BE2C (cell line): ENCODE measurements around the gene STIP1.
"Not testable (repeated sequence)": the region's sequence is repeated elsewhere in the genome, so short reads cannot be mapped to it uniquely, and the experiment has no call there.

Source experiments
- DNase-seq: peaks from one replicate; pipeline ENCODE4 v3.0.0-alpha.2; 2020
- H3K27me3 ChIP-seq: fragments of 250-450 bp; sonication (Bioruptor Pico); 2 replicates; pipeline ENCODE4 v1.5.1; 2020; ENCODE audit warnings: mild to moderate bottlenecking
- H3K36me3 ChIP-seq: fragments of 250-450 bp; sonication (Bioruptor Pico); 2 replicates; pipeline ENCODE4 v1.5.1; 2020; ENCODE audit warnings: mild to moderate bottlenecking
- H3K4me1 ChIP-seq: fragments of 250-450 bp; sonication (Bioruptor Pico); 2 replicates; pipeline ENCODE4 v1.5.1; 2020
- H3K4me3 ChIP-seq: 2 replicates; pipeline ENCODE4 v1.5.1; 2011; ENCODE audit warnings: low read depth, low read length
- H3K9me3 ChIP-seq: fragments of 250-450 bp; sonication (Bioruptor Pico); 2 replicates; pipeline ENCODE4 v1.5.1; 2020
- TF ChIP-seq, protein P1 (sequence below): IDR thresholded peaks from 2 replicates; pipeline ENCODE4 v1.5.1; 2012; ENCODE audit warnings: mild to moderate bottlenecking, low read depth, low read length

The STIP1 gene

DNA sequence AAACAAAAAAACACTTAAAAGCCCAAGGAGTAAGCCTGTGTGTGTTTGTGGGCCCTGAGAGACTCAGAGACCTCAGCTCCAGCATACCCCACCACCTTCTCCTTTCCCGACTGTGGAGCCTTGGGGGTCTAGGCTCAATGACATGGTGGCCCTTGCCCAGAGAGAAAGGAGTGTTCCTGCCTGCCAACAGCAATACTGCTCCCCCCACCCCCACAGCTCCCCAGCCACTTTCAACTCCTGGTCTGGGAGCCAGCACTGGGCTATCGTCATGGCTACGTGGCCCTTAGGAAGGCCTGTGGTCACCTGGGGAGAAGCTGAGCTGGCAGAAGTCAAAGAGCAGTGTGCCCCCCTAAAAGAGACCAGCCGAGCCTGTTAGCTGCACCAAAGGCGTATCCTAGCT lies 58.1 kb downstream of the STIP1 start:
- TF ChIP-seq, protein P1, sequence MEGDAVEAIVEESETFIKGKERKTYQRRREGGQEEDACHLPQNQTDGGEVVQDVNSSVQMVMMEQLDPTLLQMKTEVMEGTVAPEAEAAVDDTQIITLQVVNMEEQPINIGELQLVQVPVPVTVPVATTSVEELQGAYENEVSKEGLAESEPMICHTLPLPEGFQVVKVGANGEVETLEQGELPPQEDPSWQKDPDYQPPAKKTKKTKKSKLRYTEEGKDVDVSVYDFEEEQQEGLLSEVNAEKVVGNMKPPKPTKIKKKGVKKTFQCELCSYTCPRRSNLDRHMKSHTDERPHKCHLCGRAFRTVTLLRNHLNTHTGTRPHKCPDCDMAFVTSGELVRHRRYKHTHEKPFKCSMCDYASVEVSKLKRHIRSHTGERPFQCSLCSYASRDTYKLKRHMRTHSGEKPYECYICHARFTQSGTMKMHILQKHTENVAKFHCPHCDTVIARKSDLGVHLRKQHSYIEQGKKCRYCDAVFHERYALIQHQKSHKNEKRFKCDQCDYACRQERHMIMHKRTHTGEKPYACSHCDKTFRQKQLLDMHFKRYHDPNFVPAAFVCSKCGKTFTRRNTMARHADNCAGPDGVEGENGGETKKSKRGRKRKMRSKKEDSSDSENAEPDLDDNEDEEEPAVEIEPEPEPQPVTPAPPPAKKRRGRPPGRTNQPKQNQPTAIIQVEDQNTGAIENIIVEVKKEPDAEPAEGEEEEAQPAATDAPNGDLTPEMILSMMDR: no peak
- Histone ChIP-seq H3K4me1 (peaks cover 4% of the 10 kb centered on the region), H3K27me3 (no peaks in the 10 kb centered on the region), H3K36me3 (no peaks in the 10 kb centered on the region), H3K9me3 (no peaks in the 10 kb centered on the region), H3K4me3 (no peak overlapping the region)
- no peak for DNase-seq

DNA sequence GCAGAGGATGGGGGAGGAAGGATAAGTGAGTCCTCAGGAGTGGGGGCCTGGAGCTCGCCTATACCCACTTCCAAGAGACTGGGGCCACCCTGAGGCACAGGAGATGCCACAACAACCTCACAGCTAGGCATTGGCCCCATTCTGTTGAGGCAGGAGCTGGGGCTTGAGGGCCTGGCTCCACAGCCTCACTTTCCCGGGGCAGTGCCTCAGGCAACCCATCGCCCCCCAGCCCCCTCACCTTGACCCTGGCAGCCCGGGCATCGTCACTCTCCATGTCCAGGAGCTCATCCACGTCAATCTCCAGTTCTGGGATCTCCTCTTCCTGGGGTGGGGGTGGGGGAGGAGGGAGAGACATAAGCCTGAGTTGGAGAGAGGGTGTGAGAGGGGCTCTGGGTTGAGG lies 59.0 kb downstream of the STIP1 start:
- TF ChIP-seq, protein P1: no peak
- no peaks in the 10 kb centered on the region for H3K36me3 ChIP-seq
- peak overlapping the region; percentile 81 for H3K4me3 ChIP-seq
- H3K9me3 ChIP-seq: no peaks in the 10 kb centered on the region
- peaks cover 4% of the 10 kb centered on the region for H3K4me1 ChIP-seq
- no peak for DNase-seq
- no peaks in the 10 kb centered on the region for H3K27me3 ChIP-seq

DNA sequence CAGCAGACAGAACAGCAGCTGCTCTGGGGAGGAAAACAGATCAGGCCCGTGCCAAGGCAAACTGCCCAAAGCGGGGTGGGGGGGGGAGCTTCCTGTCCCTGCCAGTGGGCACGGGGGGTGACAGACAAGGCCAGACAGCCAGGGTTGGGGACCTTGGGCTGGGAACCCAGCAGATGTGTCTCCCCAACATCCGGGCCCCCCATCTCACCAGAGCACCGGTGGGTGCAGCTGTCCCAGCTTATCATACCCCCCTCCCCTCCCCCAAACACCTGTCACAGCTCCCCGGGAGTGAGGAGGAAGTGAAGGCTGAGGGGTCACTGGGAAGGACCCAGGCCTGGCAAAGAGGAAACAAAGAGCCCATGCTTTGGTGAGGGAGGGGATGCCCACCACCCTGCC lies 59.4 kb downstream of the STIP1 start:
- H3K4me3 ChIP-seq: peak overlapping the region; percentile 81
- no peaks in the 10 kb centered on the region; the same call in 1 of the 2 replicates for H3K4me1 ChIP-seq
- DNase-seq: no peak
- H3K9me3 ChIP-seq: no peaks in the 10 kb centered on the region
- no peaks in the 10 kb centered on the region for H3K36me3 ChIP-seq
- no peaks in the 10 kb centered on the region for H3K27me3 ChIP-seq
- TF ChIP-seq, protein P1: no peak

GRCh38 chr11:64245797-64246620 lies 60.0 kb downstream of the STIP1 start:
- Histone ChIP-seq H3K4me1 (no peaks in the 10 kb centered on the region; the same call in 1 of the 2 replicates), H3K27me3 (no peaks in the 10 kb centered on the region), H3K36me3 (no peaks in the 10 kb centered on the region), H3K4me3 (peak overlapping the region; percentile 81), H3K9me3 (no peaks in the 10 kb centered on the region)
- TF ChIP-seq, protein P1: no peak
- DNase-seq: peak; percentile 48

DNA sequence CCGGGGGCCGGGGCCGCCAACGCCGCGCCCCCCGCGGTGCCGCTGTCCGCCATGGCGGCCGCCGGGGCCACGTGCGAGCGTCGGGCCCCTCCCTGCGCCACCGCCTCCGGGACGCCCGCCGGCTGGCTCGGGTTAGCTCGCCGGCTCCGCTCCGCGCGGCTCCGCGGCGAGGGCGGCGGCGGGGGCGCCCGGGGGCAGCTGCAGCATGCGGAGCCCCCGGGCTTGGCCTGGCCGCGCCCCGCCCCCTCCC lies 60.6 kb downstream of the STIP1 start:
- peak overlapping the region; percentile 81 for H3K4me3 ChIP-seq
- H3K27me3 ChIP-seq, H3K4me1 ChIP-seq, H3K36me3 ChIP-seq, DNase-seq, H3K9me3 ChIP-seq: not testable (repeated sequence)

- H3K4me3 ChIP-seq: peak within 1 kb of the TSS; percentile 81
- DNase-seq: peak; percentile 88
- no peaks in the 10 kb centered on the region for H3K9me3 ChIP-seq
- H3K27me3 ChIP-seq: no peaks in the 10 kb centered on the region
- H3K4me1 ChIP-seq: no peaks in the 10 kb centered on the region; the same call in 1 of the 2 replicates
- TF ChIP-seq, protein P1: no peak
- H3K36me3 ChIP-seq: no peaks in the 10 kb centered on the region
Measured at GRCh38 chr11:64246871-64247728, 61.1 kb downstream of the STIP1 start, which contains the start of gene PPP1R14B. TSS of gene PPP1R14B (minus strand) at chr11:64246943. CDS start at chr11:64246673, 270 bp downstream.
